A673 (cell line): Measurements from ENCODE around the gene DHRS9.

ENCODE experiments used
- CTCF ChIP-seq: fragments of 300-800, 200-600 bp; sonication (generic); conservative IDR thresholded peaks from 2 replicates; pipeline ENCODE4 v1.5.1; 2017; ENCODE audit warnings: low read depth, mild to moderate bottlenecking, antibody characterized with exemption, low read length, moderate library complexity, mixed read lengths
- EZH2 ChIP-seq: fragments of 200-600 bp; sonication (generic); IDR thresholded peaks from 2 replicates; pipeline ENCODE4 v1.6.1; 2017; ENCODE audit warnings: borderline replicate concordance, low read depth, mild to moderate bottlenecking, mixed read lengths, antibody characterized with exemption, low read length; ENCODE audit not compliant: poor library complexity, severe bottlenecking

- TF ChIP-seq EZH2 (no peak), CTCF (no peak)
Measured at GRCh38 chr2:169041594-169041993, 27.8 kb upstream of the DHRS9 start.
